ENCODE results near the gene ZNF438. TPM values are rescaled to one million over a fixed set of nuclear protein-coding genes. Genes with fewer than 3 reads are reported as not detected.

Gene ZNF438
- total RNA-seq, 1 experiment from 2014 or later = 0.26 TPM

DNA sequence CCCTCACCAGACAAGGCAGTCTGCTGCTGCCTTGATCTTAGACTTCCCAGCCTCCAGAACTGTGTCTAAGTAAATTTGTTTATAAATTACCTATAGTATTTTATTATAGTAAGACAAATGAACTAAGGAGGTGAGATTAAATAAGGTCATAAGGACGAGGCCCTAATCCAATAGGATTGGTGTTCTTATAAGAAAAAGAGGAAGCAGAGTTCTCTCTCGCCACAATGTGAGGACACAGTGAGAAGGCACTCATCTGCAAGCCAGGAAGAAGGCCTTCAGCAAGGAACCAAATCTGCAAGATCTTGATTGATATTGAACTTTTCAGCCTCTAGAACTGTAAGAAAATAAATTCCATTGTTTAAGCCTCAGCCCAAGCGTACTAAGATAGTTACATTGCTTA lies 6.1 kb upstream of the ZNF438 start:
- no peaks in the 10 kb centered on the region for H4K20me1 ChIP-seq (ENCODE audit: insufficient read depth, low read depth, low read length)
- no peaks in the 10 kb centered on the region for H3K79me2 ChIP-seq (ENCODE audit: low read length)
- no peak overlapping the region for H3K27ac ChIP-seq (ENCODE audit: low read length)
- no peaks in the 10 kb centered on the region for H3K9me3 ChIP-seq (ENCODE audit: low read length)
- H3K9me2 ChIP-seq (replicated peaks; ENCODE audit: insufficient read depth, low read length) = no peaks in the 10 kb centered on the region
- no peaks in the 10 kb centered on the region for H3K27me3 ChIP-seq (ENCODE audit: low read length)
- no peak overlapping the region for H2AFZ ChIP-seq (ENCODE audit: low read length)
- no peaks in the 10 kb centered on the region for H3K36me3 ChIP-seq (ENCODE audit: insufficient read depth, low read length)
- no peak overlapping the region for H3K4me3 ChIP-seq (ENCODE audit: low read length)
- H3K4me2 ChIP-seq (ENCODE audit: low read depth, low read length, poor library complexity, severe bottlenecking) = no peak overlapping the region
- H3K4me1 ChIP-seq (ENCODE audit: low read length) = no peaks in the 10 kb centered on the region
- no peak for DNase-seq
- no peak overlapping the region for H3K9ac ChIP-seq (ENCODE audit: low read length)

DNA sequence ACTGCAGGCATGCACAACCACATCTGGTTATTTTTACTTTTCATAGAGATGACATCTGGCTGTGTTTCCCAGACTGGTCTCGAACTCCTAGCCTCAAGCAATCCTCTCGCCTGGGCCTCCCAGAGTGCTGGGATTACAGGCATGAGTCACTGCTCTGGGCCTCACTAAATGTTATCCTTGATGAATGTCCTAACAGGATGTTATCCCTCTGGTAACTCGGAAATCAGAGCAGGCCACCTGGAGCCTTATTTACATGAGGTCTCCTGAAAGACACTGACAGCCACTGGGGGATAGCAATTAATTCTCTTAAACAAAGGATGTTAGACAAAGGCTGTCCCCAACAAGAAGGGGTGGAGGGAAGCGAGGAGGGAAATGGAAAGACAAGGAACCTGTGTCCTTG lies 4.5 kb upstream of the ZNF438 start:
- no peaks in the 10 kb centered on the region for H3K79me2 ChIP-seq (ENCODE audit: low read length)
- H3K4me2 ChIP-seq (ENCODE audit: low read depth, low read length, poor library complexity, severe bottlenecking) = no peak overlapping the region
- H3K9me2 ChIP-seq (replicated peaks; ENCODE audit: insufficient read depth, low read length) = no peaks in the 10 kb centered on the region
- no peaks in the 10 kb centered on the region for H3K9me3 ChIP-seq (ENCODE audit: low read length)
- no peaks in the 10 kb centered on the region for H3K27me3 ChIP-seq (ENCODE audit: low read length)
- H3K9ac ChIP-seq (ENCODE audit: low read length) = no peak overlapping the region
- H3K4me1 ChIP-seq (ENCODE audit: low read length) = peaks cover 10% of the 10 kb centered on the region
- no peaks in the 10 kb centered on the region for H4K20me1 ChIP-seq (ENCODE audit: insufficient read depth, low read depth, low read length)
- H3K27ac ChIP-seq (ENCODE audit: low read length) = no peak overlapping the region
- no peak overlapping the region for H2AFZ ChIP-seq (ENCODE audit: low read length)
- no peak for DNase-seq
- no peaks in the 10 kb centered on the region for H3K36me3 ChIP-seq (ENCODE audit: insufficient read depth, low read length)
- H3K4me3 ChIP-seq (ENCODE audit: low read length) = no peak overlapping the region

DNA sequence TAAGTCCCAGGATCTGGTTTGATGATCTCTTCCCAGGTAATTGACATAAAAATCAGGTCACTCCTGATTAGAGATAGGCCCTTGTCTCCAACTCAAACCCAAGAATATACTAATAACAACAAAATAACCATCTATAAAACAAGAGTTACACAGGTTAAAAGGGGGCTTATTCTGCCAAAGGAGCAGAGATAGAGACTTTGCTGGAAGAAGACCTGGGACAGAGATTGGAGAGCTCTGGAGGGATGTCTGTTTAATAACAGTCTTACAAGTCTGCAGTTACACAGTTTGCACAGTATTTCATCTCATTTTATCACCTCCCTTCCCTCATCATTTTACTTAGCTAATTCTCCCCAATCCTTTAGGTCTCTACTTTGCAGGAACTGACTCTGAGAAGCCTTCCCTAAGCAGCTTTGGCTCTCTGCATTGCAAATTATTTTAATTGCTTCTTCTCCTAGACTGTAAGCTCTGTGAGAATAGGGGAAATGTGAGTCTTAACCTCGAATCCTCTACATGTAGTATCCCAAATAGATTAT lies 3.7 kb upstream of the ZNF438 start:
- H4K20me1 ChIP-seq (ENCODE audit: insufficient read depth, low read depth, low read length) = no peaks in the 10 kb centered on the region
- H3K4me2 ChIP-seq (ENCODE audit: low read depth, low read length, poor library complexity, severe bottlenecking) = no peak overlapping the region
- no peaks in the 10 kb centered on the region for H3K79me2 ChIP-seq (ENCODE audit: low read length)

DNA sequence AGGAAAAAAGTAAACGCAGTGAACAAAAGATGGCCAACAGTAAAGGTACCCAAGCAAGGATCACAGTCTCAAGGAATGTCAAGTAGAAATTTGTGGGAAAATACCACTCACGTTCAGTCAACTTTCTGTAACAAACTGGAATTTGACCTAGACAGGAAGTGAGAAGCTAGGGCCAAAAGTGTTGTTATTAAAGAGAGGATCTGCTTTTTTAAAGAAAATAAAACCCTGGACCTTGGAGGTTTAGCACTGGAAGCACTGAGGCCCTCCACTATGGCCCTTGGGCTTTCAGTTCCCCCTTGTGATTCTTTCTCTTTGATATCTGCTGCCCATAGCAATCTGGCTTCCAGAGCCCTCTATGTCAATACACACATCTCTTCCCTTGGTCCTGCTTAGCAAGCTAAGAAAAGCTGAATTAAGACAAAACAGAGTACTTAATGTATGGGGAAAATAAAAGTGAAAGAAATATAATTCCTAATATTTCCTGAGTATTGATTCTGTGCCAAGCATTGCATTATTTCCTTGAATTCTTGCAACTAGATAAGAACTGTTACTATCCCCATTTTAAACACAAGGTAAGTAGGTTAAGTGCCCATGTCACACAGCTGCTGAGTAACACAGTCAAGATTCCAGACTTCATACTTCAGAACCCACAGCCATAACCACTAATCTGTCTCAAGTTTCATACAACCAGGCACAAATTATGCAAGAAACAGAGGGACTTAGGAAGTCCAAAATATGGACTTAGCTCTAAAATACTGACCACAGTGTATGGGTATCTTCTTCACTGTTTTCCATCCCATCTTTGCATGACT lies 2.6 kb upstream of the ZNF438 start:
- Histone ChIP-seq H3K9me2 (replicated peaks; ENCODE audit: insufficient read depth, low read length) (no peaks in the 10 kb centered on the region), H3K4me3 (ENCODE audit: low read length) (no peak overlapping the region), H4K20me1 (ENCODE audit: insufficient read depth, low read depth, low read length) (no peaks in the 10 kb centered on the region), H3K9ac (ENCODE audit: low read length) (no peak overlapping the region), H3K27ac (ENCODE audit: low read length) (no peak overlapping the region), H3K4me2 (ENCODE audit: low read depth, low read length, poor library complexity, severe bottlenecking) (no peak overlapping the region), H3K4me1 (ENCODE audit: low read length) (peaks cover 15% of the 10 kb centered on the region), H3K36me3 (ENCODE audit: insufficient read depth, low read length) (no peaks in the 10 kb centered on the region), H3K27me3 (ENCODE audit: low read length) (no peaks in the 10 kb centered on the region), H3K79me2 (ENCODE audit: low read length) (no peaks in the 10 kb centered on the region), H2AFZ (ENCODE audit: low read length) (0 out of 2 replicates have a peak overlapping the region, but pooled peaks have one; percentile 18), H3K9me3 (ENCODE audit: low read length) (no peaks in the 10 kb centered on the region)
- DNase-seq = no peak

More for the DNA sequence above, 3.7 kb upstream of the ZNF438 start:
- no peaks in the 10 kb centered on the region for H3K9me2 ChIP-seq (replicated peaks; ENCODE audit: insufficient read depth, low read length)
- no peaks in the 10 kb centered on the region for H3K9me3 ChIP-seq (ENCODE audit: low read length)
- H3K4me1 ChIP-seq (ENCODE audit: low read length) = peaks cover 15% of the 10 kb centered on the region
- no peak overlapping the region for H3K27ac ChIP-seq (ENCODE audit: low read length)
- no peaks in the 10 kb centered on the region for H3K27me3 ChIP-seq (ENCODE audit: low read length)
- H3K4me3 ChIP-seq (ENCODE audit: low read length) = no peak overlapping the region
- no peak for DNase-seq
- no peak overlapping the region for H2AFZ ChIP-seq (ENCODE audit: low read length)
- no peaks in the 10 kb centered on the region for H3K36me3 ChIP-seq (ENCODE audit: insufficient read depth, low read length)
- H3K9ac ChIP-seq (ENCODE audit: low read length) = no peak overlapping the region

DNA sequence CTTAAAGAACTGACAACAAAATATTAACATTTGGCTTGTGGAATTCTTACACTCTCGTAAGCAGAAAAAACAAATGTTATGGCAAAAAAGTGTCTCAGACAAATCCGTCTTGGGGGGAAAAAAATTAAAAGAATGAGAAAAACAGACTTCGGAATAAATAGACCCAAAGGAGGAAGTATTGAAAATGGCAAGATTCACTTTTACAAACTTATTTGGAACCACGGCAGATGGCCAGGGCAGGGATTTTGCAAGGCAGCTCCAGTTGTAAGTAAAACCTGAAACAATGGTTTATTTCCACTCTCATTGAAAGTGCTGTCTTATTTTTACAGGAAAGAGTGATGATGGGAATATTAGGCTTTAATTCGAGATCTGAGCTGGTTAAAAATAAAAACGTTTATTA lies 1.5 kb upstream of the ZNF438 start:
- Histone ChIP-seq H3K27me3 (ENCODE audit: low read length) (no peaks in the 10 kb centered on the region), H3K4me1 (ENCODE audit: low read length) (peaks cover 15% of the 10 kb centered on the region), H3K4me3 (ENCODE audit: low read length) (no peak overlapping the region), H3K36me3 (ENCODE audit: insufficient read depth, low read length) (no peaks in the 10 kb centered on the region), H3K4me2 (ENCODE audit: low read depth, low read length, poor library complexity, severe bottlenecking) (no peak overlapping the region), H3K9ac (ENCODE audit: low read length) (no peak overlapping the region), H2AFZ (ENCODE audit: low read length) (no peak overlapping the region), H3K9me3 (ENCODE audit: low read length) (no peaks in the 10 kb centered on the region), H4K20me1 (ENCODE audit: insufficient read depth, low read depth, low read length) (no peaks in the 10 kb centered on the region), H3K27ac (ENCODE audit: low read length) (no peak overlapping the region), H3K9me2 (replicated peaks; ENCODE audit: insufficient read depth, low read length) (no peaks in the 10 kb centered on the region), H3K79me2 (ENCODE audit: low read length) (no peaks in the 10 kb centered on the region)
- DNase-seq = no peak

DNA sequence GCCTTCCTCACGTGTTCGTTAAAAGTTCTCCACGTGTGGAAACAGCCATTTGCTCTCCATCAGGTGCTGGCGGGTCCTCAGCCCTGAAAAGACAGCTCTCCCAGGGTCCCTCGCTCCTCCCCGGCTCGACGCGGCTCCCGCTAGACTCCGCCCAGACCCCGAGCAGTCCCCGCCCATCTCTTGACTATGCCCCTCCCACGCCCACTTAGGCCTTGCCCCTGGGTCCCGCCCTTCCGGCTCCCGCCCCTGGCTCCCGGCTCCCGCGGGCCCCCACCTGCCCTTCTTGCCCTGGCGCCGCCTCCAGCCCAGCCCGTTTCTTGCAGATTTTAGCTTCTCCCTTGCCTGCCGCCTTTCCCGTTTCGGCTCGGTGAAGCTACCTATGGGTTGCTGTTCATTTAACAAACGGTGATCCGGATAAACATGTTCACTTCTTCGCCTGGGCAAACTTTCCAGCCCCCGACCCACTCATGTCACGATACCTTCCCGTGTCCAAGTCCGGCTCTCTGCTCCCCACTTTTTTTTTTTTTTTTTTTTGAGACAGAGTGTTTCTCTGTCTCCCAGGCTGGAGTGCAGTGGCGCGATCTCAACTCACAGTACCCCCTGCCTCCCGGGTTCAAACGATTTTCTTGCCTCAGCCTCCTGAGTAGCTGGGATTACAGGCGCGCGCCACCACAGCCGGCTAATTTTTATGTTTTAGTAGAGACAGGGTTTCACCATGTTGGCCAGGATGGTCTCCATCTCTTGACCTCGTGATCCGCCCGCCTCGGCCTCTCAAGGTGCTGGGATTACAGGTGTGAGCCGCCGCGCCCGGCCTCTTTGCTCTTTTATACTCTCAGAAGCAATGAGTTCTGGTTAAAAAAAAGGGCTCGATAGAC lies 830 bp upstream of the ZNF438 start:
- Histone ChIP-seq H3K27ac (ENCODE audit: low read length) (no peak overlapping the region), H3K79me2 (ENCODE audit: low read length) (no peaks in the 10 kb centered on the region), H2AFZ (ENCODE audit: low read length) (peak overlapping the region; percentile 100), H3K9me2 (replicated peaks; ENCODE audit: insufficient read depth, low read length) (no peaks in the 10 kb centered on the region), H3K4me3 (ENCODE audit: low read length) (peak overlapping the region; percentile 84), H3K27me3 (ENCODE audit: low read length) (no peaks in the 10 kb centered on the region), H3K4me1 (ENCODE audit: low read length) (peaks cover 15% of the 10 kb centered on the region), H3K9me3 (ENCODE audit: low read length) (no peaks in the 10 kb centered on the region), H4K20me1 (ENCODE audit: insufficient read depth, low read depth, low read length) (no peaks in the 10 kb centered on the region), H3K4me2 (ENCODE audit: low read depth, low read length, poor library complexity, severe bottlenecking) (peak overlapping the region; percentile 90), H3K9ac (ENCODE audit: low read length) (peak overlapping the region; percentile 71), H3K36me3 (ENCODE audit: insufficient read depth, low read length) (no peaks in the 10 kb centered on the region)
- DNase-seq = peak; percentile 95

DNA sequence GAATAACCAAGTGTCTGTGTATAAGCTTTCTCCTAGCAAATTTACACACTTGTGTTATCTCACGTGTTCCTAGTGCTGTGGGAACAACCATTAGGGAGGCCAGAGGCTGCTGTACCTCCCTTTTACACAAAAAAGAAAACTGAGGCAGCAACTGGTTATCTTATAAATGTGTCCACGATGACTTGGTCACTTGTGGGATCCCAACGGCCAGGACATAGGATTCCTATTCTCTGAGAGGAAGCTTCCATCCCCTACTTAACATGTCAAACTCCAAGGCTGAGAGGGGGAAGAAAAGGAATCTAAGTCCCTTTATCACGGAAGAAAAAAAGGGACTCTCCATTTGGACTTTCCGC lies 484 bp downstream of the ZNF438 start:
- H3K36me3 ChIP-seq (ENCODE audit: insufficient read depth, low read length) = no peaks in the 10 kb centered on the region
- H2AFZ ChIP-seq (ENCODE audit: low read length) = peak overlapping the region; percentile 100; the same call in 1 of the 2 replicates
- H3K4me3 ChIP-seq (ENCODE audit: low read length) = peak overlapping the region; percentile 84
- no peaks in the 10 kb centered on the region for H3K9me2 ChIP-seq (replicated peaks; ENCODE audit: insufficient read depth, low read length)
- no peaks in the 10 kb centered on the region for H3K9me3 ChIP-seq (ENCODE audit: low read length)
- no peak overlapping the region for H3K27ac ChIP-seq (ENCODE audit: low read length)
- H3K4me1 ChIP-seq (ENCODE audit: low read length) = peaks cover 15% of the 10 kb centered on the region
- no peaks in the 10 kb centered on the region for H3K79me2 ChIP-seq (ENCODE audit: low read length)
- H3K4me2 ChIP-seq (ENCODE audit: low read depth, low read length, poor library complexity, severe bottlenecking) = peak overlapping the region; percentile 90
- peak overlapping the region; percentile 77 for H3K9ac ChIP-seq (ENCODE audit: low read length)
- H3K27me3 ChIP-seq (ENCODE audit: low read length) = no peaks in the 10 kb centered on the region
- no peak for DNase-seq
- H4K20me1 ChIP-seq (ENCODE audit: insufficient read depth, low read depth, low read length) = no peaks in the 10 kb centered on the region

DNA sequence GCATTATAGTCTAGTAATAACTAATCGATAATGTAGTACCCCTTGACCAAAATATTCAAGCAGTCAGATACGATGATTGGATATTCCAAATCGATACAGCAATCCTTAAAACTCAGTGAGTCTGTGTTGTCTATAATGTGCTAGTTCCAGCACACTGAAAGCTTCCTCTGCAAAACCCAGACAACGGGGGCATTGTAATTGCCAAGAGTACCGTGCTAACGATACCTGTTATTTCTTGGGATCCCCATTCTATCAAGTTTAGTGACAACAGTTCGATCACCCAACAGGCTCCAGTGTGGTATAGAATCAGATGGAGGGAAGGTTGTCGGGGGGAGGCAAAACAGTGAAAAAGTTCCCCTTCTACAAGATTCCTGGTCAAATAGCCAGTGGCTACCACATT lies 865 bp downstream of the ZNF438 start:
- Histone ChIP-seq H3K27ac (ENCODE audit: low read length) (no peak overlapping the region), H3K36me3 (ENCODE audit: insufficient read depth, low read length) (no peaks in the 10 kb centered on the region), H3K79me2 (ENCODE audit: low read length) (no peaks in the 10 kb centered on the region), H2AFZ (ENCODE audit: low read length) (no peak overlapping the region), H3K4me1 (ENCODE audit: low read length) (peaks cover 15% of the 10 kb centered on the region), H4K20me1 (ENCODE audit: insufficient read depth, low read depth, low read length) (no peaks in the 10 kb centered on the region), H3K4me3 (ENCODE audit: low read length) (peak overlapping the region; percentile 84; the same call in 1 of the 2 replicates), H3K27me3 (ENCODE audit: low read length) (no peaks in the 10 kb centered on the region), H3K9me2 (replicated peaks; ENCODE audit: insufficient read depth, low read length) (no peaks in the 10 kb centered on the region), H3K4me2 (ENCODE audit: low read depth, low read length, poor library complexity, severe bottlenecking) (peak overlapping the region; percentile 90), H3K9ac (ENCODE audit: low read length) (peak overlapping the region; percentile 77), H3K9me3 (ENCODE audit: low read length) (no peaks in the 10 kb centered on the region)
- no peak for DNase-seq
